GM21825 (cell line): ENCODE measurements around the gene CCDC187.

ENCODE experiments used
- ATAC-seq: cut with Tn5 transposase; IDR thresholded peaks from one replicate; pipeline ENCODE4 v1.9.1; 2021; ENCODE audit warnings: mild to moderate bottlenecking, moderate library complexity; ENCODE audit not compliant: unreplicated experiment

The CCDC187 gene

GRCh38 chr9:136300016-136300545, 3.8 kb downstream of the CCDC187 start:
- no peak for ATAC-seq

- no peak for ATAC-seq
These were observed 4.4 kb downstream of the CCDC187 start for GRCh38 chr9:136299541-136299940.

GRCh38 chr9:136299116-136299515, 4.8 kb downstream of the CCDC187 start:
- ATAC-seq: no peak

- no peak for ATAC-seq
These were observed 5.8 kb downstream of the CCDC187 start for GRCh38 chr9:136297766-136298735.

- ATAC-seq: no peak
These were observed 6.7 kb downstream of the CCDC187 start for GRCh38 chr9:136297016-136297691.

GRCh38 chr9:136296434-136297015, 7.4 kb downstream of the CCDC187 start:
- no peak for ATAC-seq

- no peak for ATAC-seq
These were observed 8.1 kb downstream of the CCDC187 start for GRCh38 chr9:136295542-136296433.

- ATAC-seq: no peak
These were observed 8.8 kb downstream of the CCDC187 start for GRCh38 chr9:136295055-136295454.

- no peak for ATAC-seq
These were observed 9.5 kb downstream of the CCDC187 start for GRCh38 chr9:136294437-136294836.

GRCh38 chr9:136293476-136294077, 10.3 kb downstream of the CCDC187 start:
- no peak for ATAC-seq

- no peak for ATAC-seq
These were observed 11.1 kb downstream of the CCDC187 start for GRCh38 chr9:136292591-136293448.

GRCh38 chr9:136292026-136292538, 11.8 kb downstream of the CCDC187 start:
- ATAC-seq: no peak

GRCh38 chr9:136291306-136292025, 12.4 kb downstream of the CCDC187 start:
- ATAC-seq: no peak

- no peak for ATAC-seq
These were observed 13.3 kb downstream of the CCDC187 start for GRCh38 chr9:136290508-136291000.

GRCh38 chr9:136289651-136290507, 14.0 kb downstream of the CCDC187 start:
- ATAC-seq: no peak

- ATAC-seq: no peak
These were observed 15.7 kb downstream of the CCDC187 start for GRCh38 chr9:136287960-136288753.
